ENCODE measurements around the gene MOSPD2.

DNA sequence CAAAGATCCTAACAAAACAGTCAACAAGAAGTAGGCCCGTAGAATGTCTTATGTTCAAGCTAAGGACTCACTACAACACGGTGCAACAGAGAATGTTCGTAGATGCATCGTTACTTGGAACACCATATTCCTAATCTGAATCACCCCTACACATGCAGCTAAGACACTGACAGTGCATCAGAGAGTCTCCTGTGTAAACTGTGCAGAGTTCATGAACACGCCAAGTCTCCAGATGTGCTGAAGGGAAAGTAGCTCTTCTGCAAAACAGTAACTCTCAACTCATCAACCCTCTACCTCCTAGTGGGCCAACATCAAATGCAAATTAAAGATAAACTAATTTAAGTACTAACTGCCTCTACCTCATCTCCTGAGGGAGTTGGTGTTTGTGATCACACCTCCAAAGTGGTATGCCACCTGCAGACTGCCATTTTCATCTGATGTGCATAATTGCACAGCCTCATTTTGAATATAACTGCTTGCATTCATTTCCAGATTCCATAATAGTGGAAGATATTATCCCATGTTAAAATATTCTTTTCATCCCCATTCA, 73.5 kb downstream of the MOSPD2 start:
- no peak for TF ChIP-seq EZH2 (IDR thresholded peaks at IDR 0.05; ENCODE audit: borderline replicate concordance)
- TF ChIP-seq, protein P1, sequence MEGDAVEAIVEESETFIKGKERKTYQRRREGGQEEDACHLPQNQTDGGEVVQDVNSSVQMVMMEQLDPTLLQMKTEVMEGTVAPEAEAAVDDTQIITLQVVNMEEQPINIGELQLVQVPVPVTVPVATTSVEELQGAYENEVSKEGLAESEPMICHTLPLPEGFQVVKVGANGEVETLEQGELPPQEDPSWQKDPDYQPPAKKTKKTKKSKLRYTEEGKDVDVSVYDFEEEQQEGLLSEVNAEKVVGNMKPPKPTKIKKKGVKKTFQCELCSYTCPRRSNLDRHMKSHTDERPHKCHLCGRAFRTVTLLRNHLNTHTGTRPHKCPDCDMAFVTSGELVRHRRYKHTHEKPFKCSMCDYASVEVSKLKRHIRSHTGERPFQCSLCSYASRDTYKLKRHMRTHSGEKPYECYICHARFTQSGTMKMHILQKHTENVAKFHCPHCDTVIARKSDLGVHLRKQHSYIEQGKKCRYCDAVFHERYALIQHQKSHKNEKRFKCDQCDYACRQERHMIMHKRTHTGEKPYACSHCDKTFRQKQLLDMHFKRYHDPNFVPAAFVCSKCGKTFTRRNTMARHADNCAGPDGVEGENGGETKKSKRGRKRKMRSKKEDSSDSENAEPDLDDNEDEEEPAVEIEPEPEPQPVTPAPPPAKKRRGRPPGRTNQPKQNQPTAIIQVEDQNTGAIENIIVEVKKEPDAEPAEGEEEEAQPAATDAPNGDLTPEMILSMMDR (IDR thresholded peaks at IDR 0.05; ENCODE audit: poor library complexity) = no peak
- TF ChIP-seq EZH2phosphoT487 (IDR thresholded peaks at IDR 0.05; ENCODE audit: low read depth, severe bottlenecking, unreplicated experiment) = no peak
